Hepatocyte (in vitro differentiated cells): Measurements from ENCODE around the gene GPHN.

Source experiments
- CTCF ChIP-seq: fragments of 200-600 bp; sonication (generic); IDR thresholded peaks from 2 replicates; pipeline ENCODE4 v1.5.1; 2016; ENCODE audit warnings: antibody characterized with exemption, mild to moderate bottlenecking; ENCODE audit not compliant: poor library complexity
- EZH2 ChIP-seq: fragments of 200-600 bp; sonication (generic); IDR thresholded peaks from 2 replicates; pipeline ENCODE4 v1.6.1; 2016; ENCODE audit warnings: antibody characterized with exemption, mild to moderate bottlenecking, borderline replicate concordance

GRCh38 chr14:67221248-67221981 is 713.5 kb downstream of the GPHN start:
- TF ChIP-seq CTCF (no peak), EZH2 (no peak)
